ENCODE results near the gene TMEM52.

- no peak for TF ChIP-seq CREM (IDR thresholded peaks at IDR 0.05; ENCODE audit: low read depth)
- TF ChIP-seq TGIF2 (CRISPR knock-in tag; IDR thresholded peaks at IDR 0.05): no peak
- TF ChIP-seq ZNF175 (CRISPR knock-in tag; IDR thresholded peaks at IDR 0.05; ENCODE audit: low read depth): no peak
- TF ChIP-seq CTCF (IDR thresholded peaks at IDR 0.05 in 2 of 3, conservative IDR thresholded peaks at IDR 0.05 in 1 of 3; ENCODE audit: insufficient read depth in 2 of 3, low read depth in 1 of 3, low read length in 3 of 3): no peak
- TF ChIP-seq ATF7 (IDR thresholded peaks at IDR 0.05): no peak
- TF ChIP-seq EHMT2 (IDR thresholded peaks at IDR 0.05): no peak
Measured at GRCh38 chr1:1921901-1922701, 3.0 kb upstream of the TMEM52 start.

Data from K562 (cell line).